ENCODE data around the gene CHCHD6. TPM values are rescaled to one million over a fixed set of nuclear protein-coding genes. Genes with fewer than 3 reads are reported as not detected.

CHCHD6 gene
- total RNA-seq, 1 experiment from 2014 or later, result 36.3 TPM

DNA sequence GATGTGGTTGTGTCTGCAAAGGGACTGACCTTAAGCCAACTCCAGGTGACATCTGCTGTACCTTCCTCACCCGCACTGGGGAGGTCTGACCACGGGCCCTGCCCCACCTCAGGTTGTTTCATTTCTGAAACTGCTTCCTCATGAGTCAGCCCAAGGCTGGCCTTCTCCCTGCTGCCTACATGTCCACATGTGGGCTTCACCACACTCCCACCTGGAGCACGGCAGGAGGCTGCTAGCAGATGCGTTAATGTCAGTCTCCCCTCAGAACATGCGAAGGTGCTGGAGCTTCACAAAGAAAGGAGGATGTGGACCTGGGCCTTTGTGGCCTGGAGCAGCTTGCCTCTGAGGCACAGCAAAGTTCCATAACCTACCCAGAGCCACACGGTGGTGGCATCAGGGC is 209.5 kb downstream of the CHCHD6 start:
- intact Hi-C loops (cut with micrococcal nuclease), result loop anchor here (2.0 kb wide), 1 partner anchor 131 kb away; no protein-coding TSS in a partner anchor
- peak overlapping the region; percentile 22; the same call in 1 of the 2 replicates for H3K9ac ChIP-seq (ENCODE audit: low read length)
- H3K4me1 ChIP-seq (ENCODE audit: control insufficient read depth in 1 of 2, insufficient read depth in 2 of 2, low read length in 2 of 2), result peaks cover 2 to 49% of the 10 kb centered on the region in 2 experiments; a peak in 3 of 4 replicates
- POLR2A ChIA-PET, result no interaction called here
- H2AFZ ChIP-seq (ENCODE audit: low read depth, low read length, poor library complexity, severe bottlenecking), result no peak overlapping the region
- no peaks in the 10 kb centered on the region for H4K20me1 ChIP-seq (ENCODE audit: insufficient read depth)
- BruUV-seq (replicated peaks), result no TSS peak
- H3K9me3 ChIP-seq (ENCODE audit: control insufficient read depth in 1 of 2, insufficient read depth in 1 of 2, low read depth in 1 of 2, low read length in 2 of 2), result no peaks in the 10 kb centered on the region
- no peaks in the 10 kb centered on the region for H3K27me3 ChIP-seq (ENCODE audit: insufficient read depth, low read length)
- RAD21 ChIA-PET (ENCODE audit: low non-redundant PET in 1 of 2, low total read pairs in 2 of 2, uncharacterized antibody in 2 of 2, unreplicated experiment in 2 of 2), result no interaction called here
- no peak overlapping the region for H3K27ac ChIP-seq (ENCODE audit: low read depth, low read length)
- no peaks in the 10 kb centered on the region for H3K79me2 ChIP-seq (ENCODE audit: insufficient read depth, low read length)
- H3K9me2 ChIP-seq (ENCODE audit: insufficient read depth), result no peaks in the 10 kb centered on the region
- no peaks in the 10 kb centered on the region for H3K36me3 ChIP-seq (ENCODE audit: control insufficient read depth in 1 of 2, insufficient read depth in 2 of 2, low read length in 2 of 2)
- TF ChIP-seq ZFX (IDR thresholded peaks at IDR 0.05) (no peak), POLR2AphosphoS5 (IDR thresholded peaks at IDR 0.05; ENCODE audit: low read depth, low read length) (no peak), FOSL1 (IDR thresholded peaks at IDR 0.05; ENCODE audit: low read depth) (peak; percentile 28; the same call in 1 of the 2 replicates)
- DNase-seq (ENCODE audit: low read depth, low spot score) (peak; percentile 26), ATAC-seq (0 out of 2 replicates have a peak, but pooled peaks have one; percentile 29)
- H3K4me3 ChIP-seq (replicated peaks in 1 of 2; ENCODE audit: low read depth in 1 of 2, low read length in 2 of 2), result peak overlapping the region in 1 of 2 experiments; percentile 4; a peak in 1 of 4 replicates
- peak overlapping the region; percentile 69 for H3K4me2 ChIP-seq (ENCODE audit: low read length)
- CTCF ChIA-PET, result no interaction called here

DNA sequence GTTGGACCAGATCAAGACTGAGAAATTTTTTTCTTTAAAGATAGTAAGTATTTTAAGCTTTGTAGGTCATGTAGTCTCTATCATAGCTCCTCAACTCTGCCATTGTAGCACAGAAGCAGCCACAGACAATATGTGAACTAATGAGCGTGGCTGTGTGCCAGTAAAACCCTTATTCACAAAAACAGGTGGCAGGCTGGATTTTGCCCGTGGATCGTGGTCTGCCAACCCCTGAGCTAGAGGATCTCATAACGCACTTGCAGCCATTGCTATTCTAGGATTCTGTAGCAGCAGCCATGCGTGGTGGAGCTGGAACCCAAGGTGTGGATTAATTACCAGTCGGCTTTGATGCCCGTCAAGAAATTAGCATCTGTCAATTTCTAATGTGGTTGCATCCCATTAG is 210.2 kb downstream of the CHCHD6 start:
- H2AFZ ChIP-seq (ENCODE audit: low read depth, low read length, poor library complexity, severe bottlenecking), result no peak overlapping the region
- no peak overlapping the region for H3K4me3 ChIP-seq (replicated peaks in 1 of 2; ENCODE audit: low read depth in 1 of 2, low read length in 2 of 2)
- H3K4me1 ChIP-seq (ENCODE audit: control insufficient read depth in 1 of 2, insufficient read depth in 2 of 2, low read length in 2 of 2), result peaks cover 2 to 49% of the 10 kb centered on the region in 2 experiments; a peak in 3 of 4 replicates
- ChIA-PET CTCF (no interaction called here), RAD21 (ENCODE audit: low non-redundant PET in 1 of 2, low total read pairs in 2 of 2, uncharacterized antibody in 2 of 2, unreplicated experiment in 2 of 2) (no interaction called here), POLR2A (no interaction called here)
- H3K9me2 ChIP-seq (ENCODE audit: insufficient read depth), result no peaks in the 10 kb centered on the region
- H3K36me3 ChIP-seq (ENCODE audit: control insufficient read depth in 1 of 2, insufficient read depth in 2 of 2, low read length in 2 of 2), result no peaks in the 10 kb centered on the region
- no peaks in the 10 kb centered on the region for H3K27me3 ChIP-seq (ENCODE audit: insufficient read depth, low read length)
- no peaks in the 10 kb centered on the region for H3K9me3 ChIP-seq (ENCODE audit: control insufficient read depth in 1 of 2, insufficient read depth in 1 of 2, low read depth in 1 of 2, low read length in 2 of 2)
- no peak overlapping the region for H3K4me2 ChIP-seq (ENCODE audit: low read length)
- no peak for DNase-seq (ENCODE audit: low read depth, low spot score)
- no peaks in the 10 kb centered on the region for H3K79me2 ChIP-seq (ENCODE audit: insufficient read depth, low read length)
- H3K27ac ChIP-seq (ENCODE audit: low read depth, low read length), result no peak overlapping the region
- no peaks in the 10 kb centered on the region for H4K20me1 ChIP-seq (ENCODE audit: insufficient read depth)
- ATAC-seq, result no peak
- no TSS peak for BruUV-seq (replicated peaks)
- no peak overlapping the region for H3K9ac ChIP-seq (ENCODE audit: low read length)
- no peak for TF ChIP-seq ELF1 (IDR thresholded peaks at IDR 0.05; ENCODE audit: borderline replicate concordance, low read depth)
- TF ChIP-seq, protein P1, sequence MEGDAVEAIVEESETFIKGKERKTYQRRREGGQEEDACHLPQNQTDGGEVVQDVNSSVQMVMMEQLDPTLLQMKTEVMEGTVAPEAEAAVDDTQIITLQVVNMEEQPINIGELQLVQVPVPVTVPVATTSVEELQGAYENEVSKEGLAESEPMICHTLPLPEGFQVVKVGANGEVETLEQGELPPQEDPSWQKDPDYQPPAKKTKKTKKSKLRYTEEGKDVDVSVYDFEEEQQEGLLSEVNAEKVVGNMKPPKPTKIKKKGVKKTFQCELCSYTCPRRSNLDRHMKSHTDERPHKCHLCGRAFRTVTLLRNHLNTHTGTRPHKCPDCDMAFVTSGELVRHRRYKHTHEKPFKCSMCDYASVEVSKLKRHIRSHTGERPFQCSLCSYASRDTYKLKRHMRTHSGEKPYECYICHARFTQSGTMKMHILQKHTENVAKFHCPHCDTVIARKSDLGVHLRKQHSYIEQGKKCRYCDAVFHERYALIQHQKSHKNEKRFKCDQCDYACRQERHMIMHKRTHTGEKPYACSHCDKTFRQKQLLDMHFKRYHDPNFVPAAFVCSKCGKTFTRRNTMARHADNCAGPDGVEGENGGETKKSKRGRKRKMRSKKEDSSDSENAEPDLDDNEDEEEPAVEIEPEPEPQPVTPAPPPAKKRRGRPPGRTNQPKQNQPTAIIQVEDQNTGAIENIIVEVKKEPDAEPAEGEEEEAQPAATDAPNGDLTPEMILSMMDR (IDR thresholded peaks at IDR 0.05 in 2 of 3, conservative IDR thresholded peaks at IDR 0.05 in 1 of 3; ENCODE audit: borderline replicate concordance in 1 of 3, insufficient read depth in 1 of 3, low read depth in 2 of 3, low read length in 2 of 3), result no peak
- intact Hi-C loops (cut with micrococcal nuclease), result no loop called here

Measured in HCT116 (cell line).